H1 (cell line): Measurements from ENCODE around the gene AHRR. TPM values are rescaled to one million over a fixed set of nuclear protein-coding genes. Genes with fewer than 3 reads are reported as not detected.

Experiments
- CTCF ChIA-PET: fragments of 300-600 bp; sonication (Branson Sonifier 250); formaldehyde crosslinking; loops from one replicate; lab custom pipeline; 2021; ENCODE audit not compliant: partially characterized antibody; lab: Charles Lee
- POLR2A ChIA-PET: fragments of 300-600 bp; sonication (Branson Sonifier 250); formaldehyde crosslinking; loops from one replicate; lab custom pipeline; 2021; ENCODE audit warnings: inconsistent platforms; ENCODE audit not compliant: partially characterized antibody; lab: Charles Lee
- DNase-seq, 2 experiments: peaks; one replicate each; pipeline versions ENCODE4 v3.0.0 to v3.0.0-alpha.2; 2010 to 2022; ENCODE audit warnings: low spot score in 2 of 2, low read depth in 1 of 2, mixed read lengths in 1 of 2
- FAIRE-seq: peaks from 2 replicates; lab custom pipeline; 2011; peaks lifted over from hg19 to GRCh38; lab: Jason Lieb, UNC
- H2AFZ ChIP-seq: 2 replicates; pipeline ENCODE4 v1.8.1; 2012; ENCODE audit warnings: low read length, inconsistent platforms
- H2AK5ac ChIP-seq: 2 replicates; pipeline ENCODE4 v1.6.1; 2013; ENCODE audit warnings: low read depth, low read length
- H2BK120ac ChIP-seq: replicated peaks from 2 replicates; pipeline ENCODE3; 2013; ENCODE audit warnings: low read depth, low read length, inconsistent platforms
- H2BK12ac ChIP-seq: 2 replicates; pipeline ENCODE4 v1.6.1; 2013; ENCODE audit warnings: low read depth, low read length
- H2BK15ac ChIP-seq: 2 replicates; pipeline ENCODE4 v1.6.1; 2013; ENCODE audit warnings: low read length
- H2BK20ac ChIP-seq: 2 replicates; pipeline ENCODE4 v1.6.1; 2013; ENCODE audit warnings: low read length
- H2BK5ac ChIP-seq: 2 replicates; pipeline ENCODE4 v1.6.1; 2013; ENCODE audit warnings: low read depth, low read length
- H3K14ac ChIP-seq: 2 replicates; pipeline ENCODE4 v1.6.1; 2013; ENCODE audit warnings: inconsistent platforms; ENCODE audit not compliant: insufficient read length
- H3K18ac ChIP-seq: 2 replicates; pipeline ENCODE4 v1.6.1; 2013; ENCODE audit warnings: low read length; ENCODE audit errors: extremely low read depth
- H3K23ac ChIP-seq: 2 replicates; pipeline ENCODE4 v1.6.1; 2013; ENCODE audit warnings: inconsistent platforms; ENCODE audit not compliant: insufficient read length
- H3K23me2 ChIP-seq: 2 replicates; pipeline ENCODE4 v1.6.1; 2013; ENCODE audit warnings: low read depth, low read length
- H3K27ac ChIP-seq: 2 replicates; pipeline ENCODE4 v1.6.1; 2011; ENCODE audit warnings: low read depth, low read length, inconsistent platforms
- H3K27me3 ChIP-seq, 4 experiments: replicated peaks in 1 of 4; 1 replicate in 1 of 4; 2 replicates in 3 of 4; pipeline versions ENCODE4 v1.6.1 to v1.8.1; 2011 to 2013; ENCODE audit warnings: low read length in 3 of 4, mild to moderate bottlenecking in 3 of 4, inconsistent platforms in 2 of 4, mixed read lengths in 2 of 4, moderate library complexity in 1 of 4; ENCODE audit not compliant: control insufficient read depth in 3 of 4, insufficient read depth in 3 of 4; ENCODE audit errors: extremely low read depth in 1 of 4
- H3K36me3 ChIP-seq, 4 experiments: 2 replicates each; pipeline versions ENCODE4 v1.6.1 to v1.8.1; 2011 to 2013; ENCODE audit warnings: mild to moderate bottlenecking in 4 of 4, low read length in 3 of 4, moderate library complexity in 2 of 4, control low read depth in 1 of 4, inconsistent platforms in 1 of 4; ENCODE audit not compliant: insufficient read depth in 4 of 4, control insufficient read depth in 2 of 4
- H3K4ac ChIP-seq: replicated peaks from 2 replicates; pipeline ENCODE3; 2013; ENCODE audit warnings: low read length, low read depth, mixed read lengths, inconsistent platforms; ENCODE audit not compliant: insufficient read length
- H3K4me1 ChIP-seq, 4 experiments: replicated peaks in 1 of 4; 1 replicate in 1 of 4; 2 replicates in 3 of 4; pipeline versions ENCODE4 v1.6.1 to v1.8.1; 2011 to 2013; ENCODE audit warnings: low read length in 3 of 4, inconsistent platforms in 2 of 4, mixed read lengths in 1 of 4; ENCODE audit not compliant: insufficient read depth in 4 of 4, control insufficient read depth in 3 of 4
- H3K4me2 ChIP-seq, 2 experiments: 2 replicates each; pipeline versions ENCODE4 v1.6.1 to v1.8.1; 2011 to 2013; ENCODE audit warnings: low read depth in 2 of 2, low read length in 2 of 2, control low read depth in 1 of 2, inconsistent platforms in 1 of 2, mild to moderate bottlenecking in 1 of 2; ENCODE audit not compliant: insufficient read depth in 1 of 2
- H3K4me3 ChIP-seq, 4 experiments: fragments of 200-600, 300-600 bp in 1 of 4; sonication (generic), shearing (Covaris generic), sonication (Bioruptor Twin) in 1 of 4; 2 replicates each; pipeline versions ENCODE4 v1.5.1 to v1.8.1; 2011 to 2016; ENCODE audit warnings: low read length in 4 of 4, low read depth in 3 of 4, control low read depth in 2 of 4, inconsistent platforms in 2 of 4, mild to moderate bottlenecking in 2 of 4, mixed read lengths in 1 of 4, moderate library complexity in 1 of 4; ENCODE audit not compliant: insufficient read depth in 2 of 4; ENCODE audit errors: extremely low read depth in 1 of 4
- H3K56ac ChIP-seq: replicated peaks from 2 replicates; pipeline ENCODE3; 2013; ENCODE audit warnings: low read depth, mild to moderate bottlenecking, mixed read lengths, low read length, inconsistent platforms; ENCODE audit not compliant: insufficient read length
- H3K79me1 ChIP-seq: 2 replicates; pipeline ENCODE4 v1.6.1; 2013; ENCODE audit warnings: low read depth, low read length, control low read depth
- H3K79me2 ChIP-seq, 2 experiments: 2 replicates each; pipeline versions ENCODE4 v1.6.1 to v1.8.1; 2012 to 2013; ENCODE audit warnings: low read length in 2 of 2, mild to moderate bottlenecking in 2 of 2, inconsistent platforms in 1 of 2; ENCODE audit not compliant: insufficient read depth in 2 of 2, control insufficient read depth in 1 of 2
- H3K9ac ChIP-seq, 4 experiments: replicated peaks in 1 of 4; 1 replicate in 1 of 4; 2 replicates in 3 of 4; pipeline versions ENCODE4 v1.6.1 to v1.8.1; 2011 to 2013; ENCODE audit warnings: low read depth in 3 of 4, low read length in 3 of 4, control low read depth in 2 of 4, mild to moderate bottlenecking in 2 of 4, moderate library complexity in 2 of 4, inconsistent platforms in 1 of 4; ENCODE audit errors: extremely low read depth in 1 of 4
- H3K9me3 ChIP-seq, 2 experiments: 2 replicates each; pipeline versions ENCODE4 v1.6.1 to v1.8.1; 2012 to 2013; ENCODE audit warnings: mild to moderate bottlenecking in 2 of 2, moderate library complexity in 2 of 2, control low read depth in 1 of 2, inconsistent platforms in 1 of 2, low read depth in 1 of 2, low read length in 1 of 2, mixed read lengths in 1 of 2; ENCODE audit not compliant: insufficient read depth in 2 of 2
- H4K20me1 ChIP-seq, 2 experiments: replicated peaks in 1 of 2; 2 replicates each; pipeline versions ENCODE3 to v1.8.1; 2011 to 2013; ENCODE audit warnings: inconsistent platforms in 2 of 2, low read length in 2 of 2, mild to moderate bottlenecking in 1 of 2; ENCODE audit not compliant: insufficient read depth in 2 of 2, control insufficient read depth in 1 of 2
- H4K5ac ChIP-seq: 2 replicates; pipeline ENCODE4 v1.6.1; 2013; ENCODE audit warnings: low read length, low read depth, mixed read lengths, inconsistent platforms; ENCODE audit not compliant: insufficient read length
- H4K8ac ChIP-seq: 2 replicates; pipeline ENCODE4 v1.8.0; 2013; ENCODE audit warnings: mild to moderate bottlenecking, moderate library complexity, low read length, inconsistent platforms; ENCODE audit not compliant: insufficient read depth; ENCODE audit errors: extremely low read depth
- H4K91ac ChIP-seq: replicated peaks from 2 replicates; pipeline ENCODE3; 2013; ENCODE audit warnings: low read length, mixed read lengths, inconsistent platforms; ENCODE audit not compliant: insufficient read length
- BACH1 ChIP-seq: IDR thresholded peaks from 2 replicates; pipeline ENCODE4 v1.6.1; 2012; ENCODE audit warnings: low read length, improper control_type of control experiment
- EGR1 ChIP-seq: IDR thresholded peaks from 2 replicates; pipeline ENCODE4 v1.6.1; 2011; ENCODE audit warnings: low read depth, low read length, borderline replicate concordance
- EP300 ChIP-seq, 2 experiments: IDR thresholded peaks; 1 replicate in 1 of 2; 2 replicates in 1 of 2; pipeline ENCODE4 v1.6.1; 2011 to 2012; ENCODE audit warnings: low read depth in 2 of 2, low read length in 2 of 2, mild to moderate bottlenecking in 2 of 2, borderline replicate concordance in 1 of 2, inconsistent platforms in 1 of 2, moderate library complexity in 1 of 2
- JUND ChIP-seq: IDR thresholded peaks from 2 replicates; pipeline ENCODE4 v1.6.1; 2011; ENCODE audit warnings: mild to moderate bottlenecking, improper control_type of control experiment, low read length
- MAX ChIP-seq: IDR thresholded peaks from 2 replicates; pipeline ENCODE4 v1.6.1; 2012; ENCODE audit warnings: inconsistent platforms
- POU5F1 ChIP-seq: IDR thresholded peaks from 2 replicates; pipeline ENCODE4 v1.6.1; 2011; ENCODE audit warnings: low read depth, mild to moderate bottlenecking, low read length, moderate library complexity
- RNF2 ChIP-seq: fragments of 200-900, 300-1000 bp; sonication (generic); IDR thresholded peaks from 2 replicates; pipeline ENCODE4 v1.7.1; 2016; ENCODE audit warnings: borderline replicate concordance, low read depth, mild to moderate bottlenecking, antibody characterized with exemption, low read length; ENCODE audit not compliant: poor library complexity, severe bottlenecking; ENCODE audit errors: missing control alignments
- RXRA ChIP-seq: IDR thresholded peaks from 2 replicates; pipeline ENCODE4 v1.6.1; 2011; ENCODE audit warnings: low read depth, mild to moderate bottlenecking, low read length, moderate library complexity; ENCODE audit not compliant: insufficient read depth
- SAP30 ChIP-seq: fragments of 300-600 bp; sonication (generic); IDR thresholded peaks from 2 replicates; pipeline ENCODE4 v1.7.1; 2012; ENCODE audit warnings: low read length, moderate library complexity, mild to moderate bottlenecking, inconsistent platforms; ENCODE audit not compliant: insufficient read depth, insufficient replicate concordance
- TBP ChIP-seq: IDR thresholded peaks from 2 replicates; pipeline ENCODE4 v1.6.1; 2011; ENCODE audit warnings: low read depth, low read length, improper control_type of control experiment
- WGBS, 2 experiments: shearing (Covaris generic) in 1 of 2; methylation state at CpG; one replicate each; pipeline versions ENCODE4 v1.1.6 to v1.1.7; 2013 to 2015; ENCODE audit warnings: low lambda C conversion rate in 2 of 2, mixed read lengths in 2 of 2, inconsistent platforms in 1 of 2, low coverage in 1 of 2, missing lambda C conversion rate in 1 of 2; ENCODE audit not compliant: insufficient replicate concordance in 2 of 2, insufficient coverage in 1 of 2, insufficient read length in 1 of 2; ENCODE audit errors: extremely low coverage in 1 of 2, missing lambda C conversion rate in 1 of 2; 5-methylcytosine and 5-hydroxymethylcytosine counted together
- long read RNA-seq, 2 experiments: library from RNA in 1 of 2; library from capped mRNA in 1 of 2; stranded (forward); transcript quantifications; one replicate each; pipeline ENCODE4 v2.0.0, GENCODE V29; 2021; ENCODE audit warnings: inconsistent platforms in 1 of 2
- polyA minus RNA-seq, 3 experiments: library from RNA; depleted of rRNA, polyadenylated mRNA; stranded (reverse); fragments of >200 nt; gene quantifications; 1 replicate in 2 of 3; 2 replicates in 1 of 3; pipeline ENCODE4 v1.2.3, GENCODE V29; 2011
- polyA plus RNA-seq, 7 experiments: library from polyadenylated mRNA; depleted of rRNA in 3 of 7; stranded (reverse) in 5 of 7; unstranded in 2 of 7; fragments of >200 nt in 5 of 7; fragments of 200-250 nt in 2 of 7; gene quantifications; 1 replicate in 5 of 7; 2 replicates in 1 of 7; 4 replicates in 1 of 7; pipeline versions ENCODE4 v1.2.1 to v1.2.3, GENCODE V29; 2011 to 2013; ENCODE audit warnings: missing spikeins in 2 of 7, mixed read lengths in 2 of 7
- total RNA-seq: library from RNA; stranded (reverse); fragmentation: NEBNext Ultra II Directional; extraction: Animal tissue kit (Norgen Biotek cat#: 25700); gene quantifications from 2 replicates; pipeline ENCODE4 v1.2.1, GENCODE V29; 2021

Gene AHRR
- 0.80 and 1.4 TPM in 2 replicates for total RNA-seq
- 0.41 and 0.97 TPM in 2 replicates for polyA plus RNA-seq (2011; rRNA removed)
- polyA plus RNA-seq (2011; cell fraction: cytosol; rRNA removed), result 0.72 TPM
- polyA plus RNA-seq (2011; cell fraction: nucleus; rRNA removed), result 3.3 TPM
- polyA plus RNA-seq (2012, experiment 1 of 2), result 0.36 to 0.64 TPM (median 0.48 TPM) in 4 replicates
- 0.49 TPM for polyA plus RNA-seq (2012, experiment 2 of 2)
- 0.28 TPM for polyA plus RNA-seq (2013, experiment 1 of 2)
- 0.15 TPM for polyA plus RNA-seq (2013, experiment 2 of 2)
- polyA minus RNA-seq (2011; rRNA and poly(A)+ RNA removed), result 0.49 and 0.50 TPM in 2 replicates
- 0.66 TPM for polyA minus RNA-seq (2011; cell fraction: cytosol; rRNA and poly(A)+ RNA removed)
- 1.5 TPM for polyA minus RNA-seq (2011; cell fraction: nucleus; rRNA and poly(A)+ RNA removed)
- long read RNA-seq, experiment 1, partial matches to known transcripts, result 0 of 5 reads
- long read RNA-seq, experiment 1, other reads (novel, unspliced or antisense), result 5 of 5 reads
- long read RNA-seq, experiment 2, result 0 reads

- FAIRE-seq, result no peak
- Histone ChIP-seq H3K23me2 (peaks cover 17% of the 10 kb centered on the region; the same call in 1 of the 2 replicates), H3K9ac (no peak within 1 kb of the TSS), H2BK12ac (no peak within 1 kb of the TSS), H3K79me1 (no peaks in the 10 kb centered on the region), H3K4me3 (peak within 1 kb of the TSS; percentile 53 to 93 (median 54)), H3K9me3 (no peaks in the 10 kb centered on the region), H3K27ac (no peak within 1 kb of the TSS), H3K56ac (no peak within 1 kb of the TSS), H3K4me1 (peaks cover 0 to 19% (median 3%) of the 10 kb centered on the region in 4 experiments; a peak in 5 of 7 replicates), H4K5ac (no peak within 1 kb of the TSS), H3K18ac (peak within 1 kb of the TSS; percentile 32), H2BK20ac (no peak within 1 kb of the TSS), H3K4ac (no peak within 1 kb of the TSS), H4K8ac (no peak within 1 kb of the TSS; the same call in 1 of the 2 replicates), H2AFZ (peak within 1 kb of the TSS; percentile 65), H3K4me2 (peak within 1 kb of the TSS; percentile 76 to 99), H3K23ac (no peak within 1 kb of the TSS), H4K91ac (no peak within 1 kb of the TSS), H4K20me1 (no peaks in the 10 kb centered on the region), H3K36me3 (no peaks in the 10 kb centered on the region), H2AK5ac (no peak within 1 kb of the TSS), H2BK5ac (no peak within 1 kb of the TSS), H3K79me2 (no peaks in the 10 kb centered on the region), H3K27me3 (peaks cover 38 to 53% (median 52%) of the 10 kb centered on the region in 4 experiments), H3K14ac (no peak within 1 kb of the TSS), H2BK15ac (0 out of 2 replicates have a peak within 1 kb of the TSS, but pooled peaks have one; percentile 29), H2BK120ac (no peak within 1 kb of the TSS)
- WGBS, 2 experiments, result 1% methylated on average over 31 of the region's 51 CpGs; no CpG with 5 or more reads in 1 of the 2 experiments
- ChIA-PET CTCF (interaction anchor here (0.6 to 2.1 kb wide), 14 partner anchors 10 to 116 kb away, joined by 3 to 9 read pairs (median 4); no protein-coding TSS in a partner anchor), POLR2A (interaction anchor here (0.8 to 1.0 kb wide), 3 partner anchors 17 to 23 kb away, joined by 3 to 4 read pairs (median 4); no protein-coding TSS in a partner anchor)
- peak in 1 of 2 experiments; percentile 91 for DNase-seq
- TF ChIP-seq MAX (no peak), RXRA (no peak), EP300 (IDR thresholded peaks at IDR 0.05; ENCODE audit: borderline replicate concordance in 1 of 2, low read depth in 2 of 2, low read length in 2 of 2) (no peak), POU5F1 (no peak), RNF2 (no peak), EGR1 (no peak), JUND (no peak), SAP30 (no peak), BACH1 (no peak), TBP (no peak)
Measured at GRCh38 chr5:321230-321725, at the start of gene AHRR. AHRR (plus strand) TSS chr5:321714; CDS start chr5:343903, 22,189 bp downstream.
